K562 (cell line): ENCODE measurements around the gene CHKB. TPM values are rescaled to one million over a fixed set of nuclear protein-coding genes. Genes with fewer than 3 reads are reported as not detected.

ENCODE experiments used
- ATAC-seq: fragments of 200-7000 bp; cut with Tn5 transposase; 3 replicates; pipeline ENCODE4 v1.9.1; 2020; ENCODE audit warnings: moderate library complexity
- BruUV-seq: library from RNA; stranded (reverse); fragments of 400-500 nt; replicated peaks from 2 replicates; lab custom pipeline; 2021; lab: Mats Ljungman, UMichigan
- CTCF ChIA-PET: fragments of 300-600 bp; formaldehyde crosslinking; extraction: SDS; loops from one replicate; lab custom pipeline; 2021; ENCODE audit warnings: low intra/inter-chr PET ratio; lab: Yijun Ruan, JAX
- POLR2A ChIA-PET: fragments of 300-600, 350-650 bp; sonication (Branson Sonifier 250); formaldehyde crosslinking; extraction: SDS; loops from one replicate; lab custom pipeline; 2021; ENCODE audit warnings: antibody characterized with exemption, inconsistent platforms; lab: Yijun Ruan, JAX
- DNase-seq, 4 experiments: peaks; one replicate each; pipeline versions ENCODE4 v3.0.0 to v3.0.0-alpha.2; 2011 to 2018; ENCODE audit warnings: low spot score in 3 of 4, mixed read lengths in 3 of 4; ENCODE audit errors: extremely low read depth in 1 of 4
- FAIRE-seq: peaks from 2 replicates; lab custom pipeline; 2011; peaks lifted over from hg19 to GRCh38; lab: Jason Lieb, UNC
- H2AFZ ChIP-seq: 2 replicates; pipeline ENCODE4 v1.6.0; 2011; ENCODE audit warnings: low read depth, low read length, control low read depth, inconsistent platforms
- H3K27ac ChIP-seq: fragments of 200-600 bp; 3 replicates; pipeline ENCODE4 v1.8.0; 2011; ENCODE audit warnings: low read depth, mild to moderate bottlenecking, control low read depth, inconsistent platforms, low read length, moderate library complexity, mixed read lengths; ENCODE audit errors: extremely low read depth
- H3K27me3 ChIP-seq, 2 experiments: fragments of 300-600 bp in 1 of 2; 2 replicates in 1 of 2; 3 replicates in 1 of 2; pipeline versions ENCODE4 v1.6.0 to v1.8.0; 2011; ENCODE audit warnings: inconsistent platforms in 2 of 2, low read length in 2 of 2, mild to moderate bottlenecking in 1 of 2, mixed read lengths in 1 of 2, moderate library complexity in 1 of 2; ENCODE audit not compliant: control insufficient read depth in 2 of 2, insufficient read depth in 2 of 2
- H3K36me3 ChIP-seq: fragments of 300-600 bp; 3 replicates; pipeline ENCODE4 v1.8.0; 2011; ENCODE audit warnings: mild to moderate bottlenecking, low read length, inconsistent platforms; ENCODE audit not compliant: control insufficient read depth, insufficient read depth
- H3K4me1 ChIP-seq, 2 experiments: fragments of 200-600 bp in 1 of 2; replicated peaks in 1 of 2; 2 replicates in 1 of 2; 3 replicates in 1 of 2; pipeline versions ENCODE4 v1.5.1 to v1.8.0; 2011; ENCODE audit warnings: inconsistent platforms in 2 of 2, low read length in 2 of 2, mild to moderate bottlenecking in 1 of 2, mixed read lengths in 1 of 2, moderate library complexity in 1 of 2; ENCODE audit not compliant: control insufficient read depth in 2 of 2, insufficient read depth in 2 of 2
- H3K4me2 ChIP-seq: 2 replicates; pipeline ENCODE4 v1.6.1; 2011; ENCODE audit warnings: low read length, control low read depth, inconsistent platforms, mixed read lengths; ENCODE audit not compliant: insufficient read depth
- H3K4me3 ChIP-seq: fragments of 200-600 bp; sonication (generic), shearing (Covaris generic); 2 replicates; pipeline ENCODE4 v1.5.1; 2016; ENCODE audit warnings: control low read depth, inconsistent platforms
- H3K79me2 ChIP-seq: fragments of 200-600 bp; 3 replicates; pipeline ENCODE4 v1.8.0; 2011; ENCODE audit warnings: low read length, inconsistent platforms; ENCODE audit not compliant: control insufficient read depth, insufficient read depth
- H3K9ac ChIP-seq, 2 experiments: 2 replicates each; pipeline versions ENCODE4 v1.6.0 to v1.6.1; 2011; ENCODE audit warnings: low read depth in 2 of 2, low read length in 2 of 2, control low read depth in 1 of 2, inconsistent platforms in 1 of 2, mild to moderate bottlenecking in 1 of 2, mixed read lengths in 1 of 2; ENCODE audit not compliant: insufficient read depth in 1 of 2
- H3K9me1 ChIP-seq: one replicate; pipeline ENCODE4 v1.6.0; 2011; ENCODE audit warnings: inconsistent platforms, mild to moderate bottlenecking, low read length, moderate library complexity; ENCODE audit not compliant: control insufficient read depth, insufficient read depth
- H3K9me3 ChIP-seq: replicated peaks from 2 replicates; pipeline ENCODE4 v1.5.1; 2011; ENCODE audit warnings: low read depth, low read length, inconsistent platforms; ENCODE audit not compliant: control insufficient read depth, insufficient read depth
- H4K20me1 ChIP-seq: replicated peaks from 2 replicates; pipeline ENCODE4 v1.6.1; 2011; ENCODE audit warnings: low read length, inconsistent platforms, mixed read lengths; ENCODE audit not compliant: control insufficient read depth, insufficient read depth
- E2F8 ChIP-seq: fragments of 450-650 bp; IDR thresholded peaks from 2 replicates; pipeline ENCODE4 v1.7.1; 2018; ENCODE audit warnings: mild to moderate bottlenecking, low read depth; ENCODE audit not compliant: partially characterized antibody
- ETS1 ChIP-seq: conservative IDR thresholded peaks from 2 replicates; pipeline ENCODE4 v1.6.1; 2011; ENCODE audit warnings: low read depth, mild to moderate bottlenecking, low read length; ENCODE audit not compliant: control insufficient read depth
- HNRNPK ChIP-seq: fragments of 200-400 bp; formaldehyde crosslinking; IDR thresholded peaks from one replicate; pipeline ENCODE4 v1.6.1; 2018; ENCODE audit warnings: mild to moderate bottlenecking, low read depth, low read length; ENCODE audit not compliant: poor library complexity, severe bottlenecking
- NFYB ChIP-seq: IDR thresholded peaks from 2 replicates; pipeline ENCODE4 v1.6.1; 2011; ENCODE audit warnings: mild to moderate bottlenecking, moderate library complexity; ENCODE audit not compliant: insufficient read length; ENCODE audit errors: extremely low read depth
- PHF20 ChIP-seq: fragments of 450-650 bp; IDR thresholded peaks from 2 replicates; pipeline ENCODE4 v1.6.1; 2018; ENCODE audit not compliant: partially characterized antibody
- PRMT5 ChIP-seq: sonication (generic); formaldehyde crosslinking; IDR thresholded peaks from 2 replicates; pipeline ENCODE4 v1.5.0; 2020; ENCODE audit warnings: missing genetic modification reagents
- TAF9B ChIP-seq: fragments of 450-650 bp; IDR thresholded peaks from 2 replicates; pipeline ENCODE4 v1.6.1; 2018; ENCODE audit warnings: mild to moderate bottlenecking; ENCODE audit not compliant: partially characterized antibody
- TRIM25 ChIP-seq: fragments of 450-650 bp; IDR thresholded peaks from 2 replicates; pipeline ENCODE4 v1.7.0; 2016; ENCODE audit warnings: borderline replicate concordance
- ZNF431 ChIP-seq: sonication (generic); formaldehyde crosslinking; IDR thresholded peaks from 2 replicates; pipeline ENCODE4 v1.8.0; 2022; ENCODE audit warnings: mild to moderate bottlenecking, missing genetic modification reagents
- ZNF609 ChIP-seq: sonication (generic); formaldehyde crosslinking; IDR thresholded peaks from 2 replicates; pipeline ENCODE4 v1.8.1; 2023; ENCODE audit warnings: missing genetic modification reagents, mild to moderate bottlenecking, borderline replicate concordance
- WGBS: fragments of 100-300 bp; shearing (Covaris generic); methylation state at CpG from one replicate; pipeline ENCODE4 v1.1.6; 2016; ENCODE audit warnings: low coverage, mixed read lengths; ENCODE audit not compliant: insufficient coverage; ENCODE audit errors: missing lambda C conversion rate; 5-methylcytosine and 5-hydroxymethylcytosine counted together
- in situ Hi-C: fragments of 300-500 bp; cut with MboI; formaldehyde crosslinking; loops from 4 replicates; pipeline ENCODE4 v1.15.0; 2018; ENCODE audit warnings: inconsistent platforms, mixed read lengths
- intact Hi-C: fragments of 100-400 bp; cut with micrococcal nuclease; formaldehyde crosslinking; loops from 2 replicates; pipeline ENCODE4 v1.14.2; 2022
- polyA plus RNA-seq, 8 experiments: library from polyadenylated mRNA; depleted of rRNA in 4 of 8; stranded (reverse) in 5 of 8; unstranded in 3 of 8; fragments of >200 nt; fragmentation: Nextera tagmentation in 2 of 8; fragmentation: Illumina TruSeq in 1 of 8; extraction: Ambion mirVana in 2 of 8; extraction: Trizol in 1 of 8; gene quantifications; 2 replicates each; pipeline versions ENCODE4 v1.2.1 to v1.2.3, GENCODE V29; 2011 to 2014; ENCODE audit warnings: inconsistent platforms in 1 of 8, missing spikeins in 1 of 8
- total RNA-seq, 7 experiments: library from RNA; depleted of rRNA in 6 of 7; stranded (reverse); fragments of >200 nt in 6 of 7; fragmentation: Illumina TruSeq in 2 of 7; extraction: Trizol in 2 of 7; gene quantifications; 2 replicates each; pipeline versions ENCODE4 v1.2.1 to v1.2.3, GENCODE V29; 2011 to 2021; ENCODE audit warnings: low replicate concordance in 1 of 7

Gene CHKB
- total and polyA plus RNA-seq, 9 of the 15 experiments (the other 6 are each of a cell fraction or from before 2014, with no cell fraction given): 2.7 to 31.0 (median 11.0) TPM

- POLR2A ChIA-PET: no interaction called here
- no peak overlapping the region for H3K27ac ChIP-seq
- in situ Hi-C loops: no loop called here
- TF ChIP-seq ZNF431 (CRISPR knock-in tag) (no peak), ETS1 (no peak), PRMT5 (CRISPR knock-in tag) (no peak), HNRNPK (no peak), ZNF609 (CRISPR knock-in tag) (no peak), NFYB (no peak), TAF9B (no peak), TRIM25 (no peak), E2F8 (no peak), PHF20 (no peak)
- 17% methylated on average over 13 of the region's 16 CpGs for WGBS
- no peaks in the 10 kb centered on the region for H3K79me2 ChIP-seq
- no peaks in the 10 kb centered on the region for H3K36me3 ChIP-seq
- BruUV-seq: no TSS peak
- H3K9ac ChIP-seq: no peak overlapping the region; a peak in 1 of 4 replicates
- intact Hi-C loops: loop anchor here (5.0 kb wide), 1 partner anchor 69 kb away; no protein-coding TSS in a partner anchor
- H2AFZ ChIP-seq: no peak overlapping the region
- no peaks in the 10 kb centered on the region for H4K20me1 ChIP-seq
- CTCF ChIA-PET: interaction anchor here (4.9 kb wide), 1 partner anchor 46 kb away, joined by 51 read pairs; no protein-coding TSS in a partner anchor
- no peak overlapping the region for H3K4me3 ChIP-seq
- H3K9me1 ChIP-seq: no peaks in the 10 kb centered on the region
- ATAC-seq: no peak
- DNase-seq: peak in 1 of 4 experiments; percentile 5
- FAIRE-seq: no peak
- no peaks in the 10 kb centered on the region for H3K27me3 ChIP-seq
- no peak overlapping the region for H3K4me2 ChIP-seq
- no peaks in the 10 kb centered on the region for H3K9me3 ChIP-seq
- H3K4me1 ChIP-seq: peaks cover 12 to 33% of the 10 kb centered on the region in 2 experiments; a peak in 3 of 5 replicates
Measured at GRCh38 chr22:50622723-50623327, 40.2 kb upstream of the CHKB start.
